ENCODE measurements around the gene HLCS. TPM values are rescaled to one million over a fixed set of nuclear protein-coding genes. Genes with fewer than 3 reads are reported as not detected.

HLCS gene
- total and polyA plus RNA-seq, 2 donors (not counting 1 experiment from before 2014, with no cell fraction given) = 23.1 to 40.0 TPM

DNA sequence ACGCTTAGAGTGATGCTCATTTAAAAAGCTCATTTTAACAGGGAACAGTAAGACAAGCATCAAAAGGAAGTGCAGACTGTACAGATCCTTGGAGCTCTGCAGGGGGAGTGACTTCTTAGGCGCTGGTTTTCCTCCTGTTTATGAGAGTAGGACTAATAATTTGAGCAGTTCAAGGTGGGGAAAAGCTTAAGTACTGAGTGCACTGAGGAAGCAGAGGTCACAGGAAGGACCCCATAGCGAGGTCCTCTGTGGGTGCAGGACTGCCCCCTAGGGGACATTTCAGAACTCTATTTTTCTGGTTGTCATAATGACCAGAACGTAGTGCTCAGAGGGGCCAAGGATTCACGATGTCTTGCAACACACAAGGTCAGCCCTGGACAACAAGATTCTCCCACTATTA is 112.1 kb downstream of the HLCS start:
- Histone ChIP-seq H3K27ac (ENCODE audit: insufficient read depth, low read length) (no peak overlapping the region), H4K20me1 (ENCODE audit: control insufficient read depth, extremely low read depth, insufficient read depth, low read length) (no peaks in the 10 kb centered on the region), H3K9ac (ENCODE audit: insufficient read depth, low read length) (no peak overlapping the region), H3K79me2 (ENCODE audit: control insufficient read depth, insufficient read depth, low read length) (no peaks in the 10 kb centered on the region), H3K4me1 (ENCODE audit: control insufficient read depth, extremely low read depth, insufficient read depth, low read length) (no peaks in the 10 kb centered on the region), H3K4me3 (replicated peaks in 1 of 4; ENCODE audit: control extremely low read depth in 1 of 4, insufficient read depth in 1 of 4, low read depth in 3 of 4, low read length in 4 of 4) (no peak overlapping the region), H3K27me3 (ENCODE audit: control insufficient read depth, insufficient read depth, low read length) (no peaks in the 10 kb centered on the region), H3K4me2 (ENCODE audit: extremely low read depth, insufficient read depth, low read length) (no peak overlapping the region), H3K36me3 (ENCODE audit: control insufficient read depth, insufficient read depth, low read length) (no peaks in the 10 kb centered on the region), H2AFZ (ENCODE audit: low read length) (no peak overlapping the region), H3K9me3 (ENCODE audit: control insufficient read depth, insufficient read depth, low read depth, low read length) (no peaks in the 10 kb centered on the region)
- TF ChIP-seq CTCF (conservative IDR thresholded peaks at IDR 0.05 in 1 of 2, IDR thresholded peaks at IDR 0.05 in 1 of 2; ENCODE audit: low read depth in 1 of 2, low read length in 2 of 2) (peak; percentile 34 to 64), EZH2 (IDR thresholded peaks at IDR 0.05; ENCODE audit: low read length, missing control alignments) (no peak)
- DNase-seq (ENCODE audit: low read depth in 2 of 2) = peak in 1 of 2 donors; percentile 43

DNA sequence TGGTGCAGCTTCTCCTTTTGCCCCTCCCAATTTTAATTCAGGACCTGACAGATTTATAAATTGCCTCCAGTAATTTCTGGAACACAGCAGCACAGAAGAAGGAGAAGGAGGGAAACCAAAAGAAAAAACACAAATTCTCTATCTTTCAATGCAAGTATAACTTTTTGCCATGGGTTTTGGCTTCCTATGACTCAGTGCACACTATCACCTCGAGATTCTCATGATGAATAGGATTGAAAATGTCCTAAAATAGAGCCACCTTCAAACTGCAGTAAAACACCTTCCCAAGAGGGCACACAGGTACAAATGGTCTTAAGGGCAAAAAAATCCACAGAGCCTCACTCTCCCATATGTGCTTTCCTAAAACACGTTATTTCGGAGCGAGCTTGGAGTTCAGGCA is 113.6 kb downstream of the HLCS start:
- Histone ChIP-seq H3K4me3 (replicated peaks in 1 of 4; ENCODE audit: control extremely low read depth in 1 of 4, insufficient read depth in 1 of 4, low read depth in 3 of 4, low read length in 4 of 4) (no peak overlapping the region), H2AFZ (ENCODE audit: low read length) (no peak overlapping the region), H3K36me3 (ENCODE audit: control insufficient read depth, insufficient read depth, low read length) (no peaks in the 10 kb centered on the region), H3K27ac (ENCODE audit: insufficient read depth, low read length) (no peak overlapping the region), H3K27me3 (ENCODE audit: control insufficient read depth, insufficient read depth, low read length) (no peaks in the 10 kb centered on the region), H4K20me1 (ENCODE audit: control insufficient read depth, extremely low read depth, insufficient read depth, low read length) (no peaks in the 10 kb centered on the region), H3K79me2 (ENCODE audit: control insufficient read depth, insufficient read depth, low read length) (no peaks in the 10 kb centered on the region), H3K9ac (ENCODE audit: insufficient read depth, low read length) (no peak overlapping the region), H3K4me2 (ENCODE audit: extremely low read depth, insufficient read depth, low read length) (no peak overlapping the region), H3K4me1 (ENCODE audit: control insufficient read depth, extremely low read depth, insufficient read depth, low read length) (no peaks in the 10 kb centered on the region), H3K9me3 (ENCODE audit: control insufficient read depth, insufficient read depth, low read depth, low read length) (no peaks in the 10 kb centered on the region)
- TF ChIP-seq CTCF (conservative IDR thresholded peaks at IDR 0.05 in 1 of 2, IDR thresholded peaks at IDR 0.05 in 1 of 2; ENCODE audit: low read depth in 1 of 2, low read length in 2 of 2) (no peak), EZH2 (IDR thresholded peaks at IDR 0.05; ENCODE audit: low read length, missing control alignments) (no peak)
- no peak for DNase-seq (ENCODE audit: low read depth in 2 of 2)

GRCh38 chr21:36852293-36852692 is 114.2 kb downstream of the HLCS start:
- H3K4me1 ChIP-seq (ENCODE audit: control insufficient read depth, extremely low read depth, insufficient read depth, low read length) = no peaks in the 10 kb centered on the region
- no peaks in the 10 kb centered on the region for H3K79me2 ChIP-seq (ENCODE audit: control insufficient read depth, insufficient read depth, low read length)
- no peak overlapping the region for H3K4me2 ChIP-seq (ENCODE audit: extremely low read depth, insufficient read depth, low read length)
- H3K9me3 ChIP-seq (ENCODE audit: control insufficient read depth, insufficient read depth, low read depth, low read length) = no peaks in the 10 kb centered on the region
- H3K4me3 ChIP-seq (replicated peaks in 1 of 4; ENCODE audit: control extremely low read depth in 1 of 4, insufficient read depth in 1 of 4, low read depth in 3 of 4, low read length in 4 of 4) = no peak overlapping the region
- TF ChIP-seq CTCF (conservative IDR thresholded peaks at IDR 0.05 in 1 of 2, IDR thresholded peaks at IDR 0.05 in 1 of 2; ENCODE audit: low read depth in 1 of 2, low read length in 2 of 2) (no peak), EZH2 (IDR thresholded peaks at IDR 0.05; ENCODE audit: low read length, missing control alignments) (no peak)
- no peaks in the 10 kb centered on the region for H3K27me3 ChIP-seq (ENCODE audit: control insufficient read depth, insufficient read depth, low read length)
- H3K36me3 ChIP-seq (ENCODE audit: control insufficient read depth, insufficient read depth, low read length) = no peaks in the 10 kb centered on the region
- no peak overlapping the region for H3K9ac ChIP-seq (ENCODE audit: insufficient read depth, low read length)
- no peak overlapping the region for H2AFZ ChIP-seq (ENCODE audit: low read length)
- DNase-seq (ENCODE audit: low read depth in 2 of 2) = no peak
- H3K27ac ChIP-seq (ENCODE audit: insufficient read depth, low read length) = no peak overlapping the region
- H4K20me1 ChIP-seq (ENCODE audit: control insufficient read depth, extremely low read depth, insufficient read depth, low read length) = no peaks in the 10 kb centered on the region
